SK-N-MC (cell line): ENCODE data around the gene GIT1.

Experiments
- DNase-seq: peaks from one replicate; pipeline ENCODE4 v3.0.0-alpha.2; 2011; ENCODE audit warnings: low read depth, low spot score
- H3K27ac ChIP-seq: fragments of 200-600 bp; sonication (generic); 2 replicates; pipeline ENCODE4 v1.5.1; 2016; ENCODE audit warnings: mixed run types
- H3K36me3 ChIP-seq: fragments of 200-600 bp; sonication (generic); 2 replicates; pipeline ENCODE4 v1.6.1; 2017; ENCODE audit warnings: antibody characterized with exemption, low read length, mixed read lengths; ENCODE audit not compliant: insufficient read depth
- H3K4me3 ChIP-seq: fragments of 200-600 bp; sonication (generic); 2 replicates; pipeline ENCODE4 v1.5.1; 2016
- H3K9ac ChIP-seq: fragments of 200-600 bp; sonication (generic); 2 replicates; pipeline ENCODE4 v1.8.0; 2017; ENCODE audit warnings: mixed run types, mixed read lengths; ENCODE audit not compliant: insufficient read length
- H3K9me3 ChIP-seq: fragments of 200-600 bp; sonication (generic); 2 replicates; pipeline ENCODE4 v1.6.1; 2017; ENCODE audit warnings: low read depth, mild to moderate bottlenecking, antibody characterized with exemption, low read length, moderate library complexity, mixed read lengths
- EZH2 ChIP-seq: fragments of 200-600 bp; sonication (generic); IDR thresholded peaks from one replicate; pipeline ENCODE4 v1.6.1; 2017; ENCODE audit warnings: antibody characterized with exemption
- FOXP2 ChIP-seq: optimal IDR thresholded peaks from 2 replicates; pipeline ENCODE3; 2011; ENCODE audit warnings: mild to moderate bottlenecking, moderate library complexity; ENCODE audit not compliant: insufficient read depth; ENCODE audit errors: extremely low read length, control extremely low read depth
- POLR2AphosphoS5 ChIP-seq: IDR thresholded peaks from 2 replicates; pipeline ENCODE4 v1.6.1; 2012; ENCODE audit warnings: mild to moderate bottlenecking, low read depth, low read length, borderline replicate concordance

The GIT1 gene

GRCh38 chr17:29624586-29624985 is 35.1 kb upstream of the GIT1 start:
- Histone ChIP-seq H3K4me3 (no peak overlapping the region), H3K36me3 (no peaks in the 10 kb centered on the region), H3K27ac (peak overlapping the region; percentile 16; the same call in 1 of the 2 replicates), H3K9ac (no peak overlapping the region), H3K9me3 (no peaks in the 10 kb centered on the region)
- TF ChIP-seq FOXP2, result no peak
- no peak for TF ChIP-seq POLR2AphosphoS5
- no peak for TF ChIP-seq EZH2
- no peak for DNase-seq

GRCh38 chr17:29623283-29623647 is 33.8 kb upstream of the GIT1 start:
- TF ChIP-seq POLR2AphosphoS5, result no peak
- TF ChIP-seq EZH2, result no peak
- TF ChIP-seq FOXP2, result no peak
- DNase-seq, result no peak
- no peaks in the 10 kb centered on the region for H3K9me3 ChIP-seq
- H3K36me3 ChIP-seq, result no peaks in the 10 kb centered on the region
- H3K9ac ChIP-seq, result peak overlapping the region; percentile 51
- H3K4me3 ChIP-seq, result peak overlapping the region; percentile 90
- H3K27ac ChIP-seq, result no peak overlapping the region

GRCh38 chr17:29622337-29623282 is 33.2 kb upstream of the GIT1 start, which contains the start of gene CORO6:
Gene CORO6, minus strand, starts transcription at chr17:29622912. Its CDS starts 1,491 bp downstream, at chr17:29621421.
- TF ChIP-seq EZH2 (no peak), FOXP2 (no peak), POLR2AphosphoS5 (no peak; the same call in 1 of the 2 replicates)
- peak within 1 kb of the TSS; percentile 51 for H3K9ac ChIP-seq
- H3K4me3 ChIP-seq, result peak within 1 kb of the TSS; percentile 90
- no peaks in the 10 kb centered on the region for H3K36me3 ChIP-seq
- no peaks in the 10 kb centered on the region for H3K9me3 ChIP-seq
- no peak for DNase-seq
- H3K27ac ChIP-seq, result no peak within 1 kb of the TSS

DNA sequence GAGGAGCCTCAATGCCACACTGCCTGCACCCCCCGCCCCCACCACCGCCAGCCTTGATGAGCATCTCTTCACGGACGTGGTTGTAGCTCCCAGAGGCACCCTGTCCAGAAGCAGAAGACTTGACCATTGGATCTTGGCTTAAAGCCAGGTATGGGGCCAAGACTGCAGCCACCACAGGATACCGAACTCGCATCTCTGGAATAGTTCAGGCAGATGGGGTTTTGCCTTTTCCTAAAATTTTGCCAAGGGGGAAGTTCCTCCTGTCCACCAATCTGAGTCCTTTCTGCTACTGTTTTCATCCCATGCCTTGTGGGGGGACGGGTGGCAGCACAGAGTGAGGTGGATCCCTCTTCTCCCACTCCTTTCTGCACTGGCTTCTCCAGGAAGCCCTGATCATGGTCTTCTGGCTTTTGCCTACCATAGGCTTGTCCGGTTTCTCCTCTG is 32.3 kb upstream of the GIT1 start:
- no peak for TF ChIP-seq POLR2AphosphoS5
- TF ChIP-seq FOXP2, result no peak
- no peak for TF ChIP-seq EZH2
- no peak for DNase-seq
- Histone ChIP-seq H3K9me3 (no peaks in the 10 kb centered on the region), H3K36me3 (no peaks in the 10 kb centered on the region), H3K27ac (no peak overlapping the region), H3K4me3 (peak overlapping the region; percentile 90), H3K9ac (no peak overlapping the region)

DNA sequence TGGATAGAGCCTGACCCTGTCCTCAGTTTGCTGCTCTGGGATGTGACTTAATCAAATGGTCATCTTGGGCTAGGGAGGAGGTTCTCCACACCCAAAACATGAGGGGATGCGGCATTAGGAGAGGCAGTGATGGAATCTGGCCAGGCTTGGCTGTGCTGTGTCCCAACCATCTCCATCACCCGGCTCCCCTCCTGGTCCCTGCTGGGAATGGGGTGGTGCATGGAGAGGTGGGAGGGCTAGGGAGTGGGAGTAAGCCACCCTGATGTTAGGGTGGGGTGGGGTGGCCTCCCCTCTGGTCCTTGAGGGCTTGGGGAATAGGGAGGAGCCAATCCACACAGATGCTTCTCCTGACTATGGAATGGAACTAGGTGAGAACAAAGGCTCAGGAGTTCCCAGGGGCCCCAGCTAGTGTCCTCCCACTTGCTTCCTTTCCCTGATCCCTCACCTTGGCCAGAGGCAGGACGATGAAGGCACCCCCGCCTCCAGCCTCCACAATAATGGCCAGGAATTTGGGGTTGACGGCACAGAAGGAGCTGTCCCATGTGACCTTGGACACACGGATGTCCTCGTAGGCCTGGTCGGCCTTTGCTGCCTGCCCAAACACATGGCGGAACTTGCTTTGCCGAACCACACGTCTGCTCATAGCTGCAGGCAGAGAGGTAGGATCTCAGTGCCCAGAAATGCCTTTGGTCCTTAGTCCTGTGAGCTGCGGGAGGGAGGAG is 31.5 kb upstream of the GIT1 start:
- no peak for DNase-seq
- Histone ChIP-seq H3K27ac (no peak overlapping the region), H3K36me3 (no peaks in the 10 kb centered on the region), H3K9ac (no peak overlapping the region), H3K4me3 (no peak overlapping the region), H3K9me3 (no peaks in the 10 kb centered on the region)
- no peak for TF ChIP-seq FOXP2
- no peak for TF ChIP-seq POLR2AphosphoS5
- TF ChIP-seq EZH2, result no peak

DNA sequence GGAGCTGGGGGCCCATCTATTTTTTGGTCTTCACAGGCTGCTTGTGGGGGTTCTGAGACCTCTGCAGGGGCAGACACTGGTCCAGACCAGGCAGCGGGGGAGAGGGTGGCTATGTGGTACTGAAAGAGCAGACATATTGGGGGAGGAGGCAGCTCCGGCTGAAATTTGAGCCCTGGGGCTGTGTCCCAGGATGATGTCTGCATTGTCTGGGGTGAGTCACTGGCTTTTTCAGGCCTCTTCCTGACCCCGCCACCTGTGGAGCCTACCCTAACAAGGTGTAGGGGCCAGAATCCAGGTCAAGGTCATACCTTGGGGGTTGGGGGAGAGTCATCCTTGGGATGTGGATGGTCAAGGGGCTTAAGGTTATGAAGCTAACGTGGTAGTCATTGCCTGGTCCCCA is 30.8 kb upstream of the GIT1 start:
- no peaks in the 10 kb centered on the region for H3K36me3 ChIP-seq
- no peak for DNase-seq
- H3K4me3 ChIP-seq, result no peak overlapping the region
- no peak for TF ChIP-seq FOXP2
- TF ChIP-seq EZH2, result no peak
- no peak for TF ChIP-seq POLR2AphosphoS5
- H3K27ac ChIP-seq, result no peak overlapping the region
- H3K9me3 ChIP-seq, result no peaks in the 10 kb centered on the region
- no peak overlapping the region for H3K9ac ChIP-seq

GRCh38 chr17:29619251-29619650 is 29.8 kb upstream of the GIT1 start:
- TF ChIP-seq POLR2AphosphoS5 (no peak), EZH2 (no peak), FOXP2 (no peak)
- no peak overlapping the region for H3K9ac ChIP-seq
- no peak for DNase-seq
- H3K36me3 ChIP-seq, result no peaks in the 10 kb centered on the region
- no peaks in the 10 kb centered on the region for H3K9me3 ChIP-seq
- no peak overlapping the region for H3K4me3 ChIP-seq
- no peak overlapping the region for H3K27ac ChIP-seq

DNA sequence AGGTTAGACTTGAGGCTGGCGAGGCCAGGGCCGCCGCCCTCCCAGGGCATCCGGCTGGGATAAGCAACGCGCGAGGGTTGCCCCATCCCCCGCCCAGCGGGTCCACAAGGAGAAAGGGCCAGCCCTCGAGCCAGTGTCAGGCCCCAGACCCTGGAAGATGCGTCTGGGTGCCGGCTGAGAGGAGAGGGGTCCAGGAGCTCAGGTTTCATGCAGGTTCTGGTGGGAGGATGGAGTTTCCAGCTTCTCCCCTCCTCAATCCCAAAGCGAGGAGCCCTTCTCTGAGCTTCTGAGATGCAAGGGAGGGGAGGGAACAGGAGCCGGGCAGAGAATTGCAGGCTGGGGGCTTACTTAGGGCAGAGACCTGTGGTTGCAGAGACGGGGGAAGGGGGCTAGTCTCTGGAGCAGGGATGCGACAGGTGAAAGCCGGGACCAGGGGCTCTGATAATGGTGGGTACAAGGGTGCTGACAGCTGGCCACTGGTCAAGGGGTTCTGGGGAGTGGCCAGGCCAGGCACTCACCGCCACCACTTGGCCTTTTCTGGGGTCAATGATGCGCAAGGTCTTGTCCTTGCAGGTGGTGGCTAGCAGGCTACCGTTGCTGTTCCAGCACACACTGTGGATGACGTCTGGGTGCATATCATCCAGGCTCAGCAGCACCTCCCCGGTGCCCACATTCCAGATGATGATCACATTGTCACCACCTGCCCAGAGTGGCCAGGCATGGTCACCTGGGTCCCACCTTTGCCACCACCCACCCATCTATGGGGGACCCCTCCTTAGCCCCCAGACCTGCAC is 29.0 kb upstream of the GIT1 start:
- no peak for DNase-seq
- H3K9me3 ChIP-seq, result no peaks in the 10 kb centered on the region
- no peak overlapping the region for H3K27ac ChIP-seq
- no peak for TF ChIP-seq FOXP2
- no peak for TF ChIP-seq EZH2
- TF ChIP-seq POLR2AphosphoS5, result no peak
- H3K4me3 ChIP-seq, result no peak overlapping the region
- no peak overlapping the region for H3K9ac ChIP-seq
- H3K36me3 ChIP-seq, result no peaks in the 10 kb centered on the region
